Embryonic facial prominence (tissue), 1 donor: ENCODE data around the gene CDR2L.
"Not testable (repeated sequence)": the region's sequence is repeated elsewhere in the genome, so short reads cannot be mapped to it uniquely, and the experiment has no call there.

Source experiments
- DNase-seq: peaks from one replicate; pipeline ENCODE4 v3.0.0-alpha.2; 2016; ENCODE audit errors: extremely low spot score

Gene CDR2L

DNA sequence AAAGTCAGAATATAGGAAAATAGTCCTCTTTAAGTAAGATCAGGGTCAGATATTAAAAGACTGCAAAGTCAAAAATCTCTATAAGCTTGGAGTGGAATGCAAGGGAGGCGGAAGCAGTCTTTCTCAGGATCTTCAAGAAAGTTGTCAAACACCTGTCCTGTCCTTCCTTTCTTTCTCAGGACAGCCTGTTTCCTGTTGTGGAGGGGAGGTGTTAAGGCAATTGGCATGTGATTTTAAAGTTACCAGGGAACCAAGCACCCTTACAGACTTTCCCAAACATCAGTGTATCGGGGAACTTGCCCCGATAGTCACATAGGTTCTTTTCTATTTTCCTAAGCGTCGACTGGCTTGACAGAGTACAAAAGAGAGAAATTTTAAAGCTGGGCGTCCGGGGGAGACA, 57.3 kb downstream of the CDR2L start:
- DNase-seq, result no peak

GRCh38 chr17:75045946-75046406, 58.5 kb downstream of the CDR2L start:
- not testable (repeated sequence) for DNase-seq

DNA sequence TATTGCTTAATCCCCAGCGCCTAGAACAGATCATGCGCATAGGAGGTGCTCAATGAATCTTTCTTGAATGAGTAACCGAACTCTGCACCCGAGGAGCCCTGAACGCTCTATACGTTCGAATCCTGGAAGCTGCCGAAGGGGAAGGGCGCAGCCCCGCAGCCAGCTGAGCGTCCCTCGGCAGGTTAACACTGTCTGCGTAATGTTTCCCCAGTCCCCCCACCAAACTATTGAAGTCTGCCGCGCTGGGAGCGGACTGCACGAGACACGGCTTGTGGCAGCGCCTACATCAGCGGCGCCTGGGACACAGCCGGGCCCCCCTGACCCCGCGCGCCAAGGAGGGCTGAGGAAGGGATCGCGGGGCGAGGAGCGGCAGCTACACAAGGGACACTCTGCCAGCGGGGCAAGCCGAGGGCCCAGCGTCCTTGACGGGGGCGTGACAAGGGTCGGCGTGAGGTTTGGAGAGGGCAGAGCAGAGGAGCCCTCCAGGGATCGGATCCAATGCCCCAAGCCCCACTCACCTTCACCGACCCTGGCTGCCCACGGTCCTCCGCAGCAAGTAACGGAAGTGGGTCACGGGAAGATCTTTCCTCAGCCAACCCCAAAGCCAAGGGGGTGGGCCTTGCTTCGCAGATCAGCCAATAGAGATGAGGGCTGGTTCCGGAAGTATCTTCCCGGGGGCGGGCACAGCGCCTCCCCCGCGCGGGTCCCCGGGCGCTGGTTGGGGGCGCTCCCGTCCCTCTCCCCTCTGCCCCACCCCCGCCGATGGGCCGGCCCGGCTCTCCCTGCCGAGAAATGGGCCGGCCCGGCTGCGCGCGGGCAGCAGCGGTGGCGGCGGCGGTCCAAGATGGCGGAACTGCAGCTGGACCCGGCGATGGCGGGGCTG, 59.2 kb downstream of the CDR2L start, which contains the start of the genes ATP5PD and KCTD2:
ATP5PD (minus strand) TSS at position 563 of the 883 bp plus-strand sequence. CDS start 4,319 bp downstream, outside the sequence.
KCTD2 (plus strand) TSS at position 819 of the 883 bp plus-strand sequence; CDS start at position 845, 26 bp downstream.
- DNase-seq, result peak; percentile 90

DNA sequence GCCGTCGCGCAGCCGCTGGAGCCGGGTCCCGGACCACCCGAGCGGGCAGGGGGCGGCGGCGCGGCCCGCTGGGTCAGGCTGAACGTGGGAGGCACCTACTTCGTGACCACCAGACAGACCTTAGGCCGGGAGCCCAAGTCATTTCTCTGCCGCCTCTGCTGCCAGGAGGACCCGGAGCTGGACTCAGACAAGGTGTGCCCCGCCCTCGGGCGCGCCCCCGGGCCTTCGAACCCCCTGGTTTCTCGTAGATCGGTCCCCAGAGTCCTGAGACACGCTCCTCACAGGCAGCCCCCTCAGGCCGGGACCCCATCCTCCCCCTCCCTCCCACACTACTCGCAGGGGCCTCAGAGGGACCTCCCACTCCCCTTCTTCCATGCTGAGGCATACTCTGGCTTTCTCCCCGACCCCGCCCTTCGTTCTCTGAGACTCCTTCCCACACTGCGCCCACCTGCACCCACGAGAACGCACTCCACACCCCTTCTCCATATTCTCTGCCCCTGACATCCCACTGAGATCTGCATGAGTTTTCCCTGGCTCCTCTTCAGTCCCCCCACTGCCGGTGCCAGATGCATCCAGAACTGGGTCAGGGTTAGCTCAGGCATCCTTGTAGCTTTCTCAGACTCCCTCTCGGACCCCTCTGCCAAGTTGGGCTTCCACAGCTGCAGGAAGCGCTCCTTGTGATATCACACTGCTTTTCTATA, 60.1 kb downstream of the CDR2L start:
- DNase-seq, result peak; percentile 16

- DNase-seq, result peak; percentile 4
These were observed 60.9 kb downstream of the CDR2L start for GRCh38 chr17:75048249-75048878.

GRCh38 chr17:75049057-75049456, 61.6 kb downstream of the CDR2L start:
- peak; percentile 3 for DNase-seq

DNA sequence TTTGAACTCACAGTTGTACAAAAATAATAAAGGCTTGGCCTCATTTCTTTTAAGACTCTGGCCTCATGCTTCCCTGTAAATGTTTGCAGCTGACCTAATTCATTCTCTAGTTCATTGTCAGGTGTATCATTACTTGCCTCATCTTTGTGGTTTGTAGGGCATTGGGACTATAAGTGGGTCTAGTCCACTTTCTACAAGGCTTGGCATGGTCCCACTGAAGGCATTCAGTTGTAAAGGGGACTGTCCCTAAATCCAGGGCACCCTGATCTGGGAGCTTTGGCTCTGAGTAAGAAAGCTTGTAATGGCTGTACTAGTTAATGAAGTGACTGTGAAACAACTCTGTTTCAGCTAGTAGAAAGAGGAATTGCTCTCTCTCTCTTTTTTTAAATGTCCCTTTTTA, 62.3 kb downstream of the CDR2L start:
- DNase-seq, result no peak

DNA sequence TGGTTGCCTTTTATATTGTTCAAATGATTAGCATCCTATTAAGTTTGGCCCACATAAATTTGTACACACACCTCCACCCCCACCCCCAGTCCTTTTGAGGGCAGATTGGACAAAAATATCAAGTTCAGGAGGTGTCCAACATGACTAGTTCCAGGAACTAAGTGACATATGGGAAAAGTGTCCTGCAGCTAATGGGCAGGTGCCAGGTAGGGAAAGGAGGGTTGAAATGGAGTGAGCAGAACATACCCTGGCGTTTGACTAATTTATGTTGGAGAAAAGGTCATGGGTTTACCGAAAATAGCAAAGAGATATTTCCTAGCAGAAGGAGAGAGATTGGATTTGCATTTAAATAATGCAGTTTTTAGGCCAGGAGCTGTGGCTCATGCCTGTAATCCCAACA, 64.5 kb downstream of the CDR2L start:
- DNase-seq, result no peak
